HUES6 (cell line): Measurements from ENCODE around the gene GORAB.

Experiments used
- H3K27ac ChIP-seq: 2 replicates; pipeline ENCODE4 v1.7.0; 2013; ENCODE audit warnings: low read depth, mild to moderate bottlenecking, low read length, inconsistent platforms
- H3K27me3 ChIP-seq: 2 replicates; pipeline ENCODE4 v1.6.1; 2013; ENCODE audit warnings: low read length; ENCODE audit not compliant: control insufficient read depth, insufficient read depth
- H3K36me3 ChIP-seq: 2 replicates; pipeline ENCODE4 v1.6.1; 2013; ENCODE audit warnings: low read length; ENCODE audit not compliant: control insufficient read depth, insufficient read depth
- H3K4me1 ChIP-seq: 2 replicates; pipeline ENCODE4 v1.6.1; 2013; ENCODE audit warnings: low read length; ENCODE audit not compliant: control insufficient read depth, insufficient read depth
- H3K4me3 ChIP-seq: 2 replicates; pipeline ENCODE4 v1.5.1; 2013; ENCODE audit warnings: low read depth, low read length
- H3K9ac ChIP-seq: one replicate; pipeline ENCODE4 v1.6.1; 2013; ENCODE audit warnings: mild to moderate bottlenecking, low read length
- H3K9me3 ChIP-seq: 2 replicates; pipeline ENCODE4 v1.6.1; 2013; ENCODE audit warnings: low read depth, low read length; ENCODE audit not compliant: control insufficient read depth, insufficient read depth

The GORAB gene

GRCh38 chr1:170531758-170532657, at the start of gene GORAB:
TSS of gene GORAB (plus strand) at chr1:170532166. CDS start at chr1:170532224, 58 bp downstream.
- Histone ChIP-seq H3K36me3 (peaks cover 11% of the 10 kb centered on the region), H3K4me3 (peak within 1 kb of the TSS; percentile 71), H3K4me1 (peaks cover 3% of the 10 kb centered on the region), H3K27ac (peak within 1 kb of the TSS; percentile 73), H3K9ac (peak within 1 kb of the TSS; percentile 96), H3K9me3 (no peaks in the 10 kb centered on the region), H3K27me3 (no peaks in the 10 kb centered on the region)

- H3K27ac ChIP-seq: no peak overlapping the region
- no peaks in the 10 kb centered on the region for H3K36me3 ChIP-seq
- H3K4me1 ChIP-seq: peaks cover 3% of the 10 kb centered on the region
- no peak overlapping the region for H3K4me3 ChIP-seq
- H3K9me3 ChIP-seq: no peaks in the 10 kb centered on the region
- no peak overlapping the region for H3K9ac ChIP-seq
- H3K27me3 ChIP-seq: no peaks in the 10 kb centered on the region
Measured at GRCh38 chr1:170483051-170483450, 48.9 kb upstream of the GORAB start.

- Histone ChIP-seq H3K4me3 (0 out of 2 replicates have a peak overlapping the region, but pooled peaks have one; percentile 14), H3K27ac (peak overlapping the region; percentile 89), H3K4me1 (peaks cover 25% of the 10 kb centered on the region), H3K36me3 (no peaks in the 10 kb centered on the region), H3K27me3 (no peaks in the 10 kb centered on the region), H3K9me3 (no peaks in the 10 kb centered on the region), H3K9ac (peak overlapping the region; percentile 48)
Measured at GRCh38 chr1:170487503-170487902, 44.5 kb upstream of the GORAB start.

- Histone ChIP-seq H3K27me3 (no peaks in the 10 kb centered on the region), H3K4me3 (no peak overlapping the region), H3K4me1 (peaks cover 43% of the 10 kb centered on the region), H3K9me3 (no peaks in the 10 kb centered on the region), H3K27ac (no peak overlapping the region), H3K36me3 (no peaks in the 10 kb centered on the region), H3K9ac (no peak overlapping the region)
Measured at GRCh38 chr1:170491291-170491690, 40.7 kb upstream of the GORAB start.

- no peaks in the 10 kb centered on the region for H3K9me3 ChIP-seq
- peak overlapping the region; percentile 32; the same call in 1 of the 2 replicates for H3K27ac ChIP-seq
- peaks cover 36% of the 10 kb centered on the region for H3K4me1 ChIP-seq
- no peaks in the 10 kb centered on the region for H3K36me3 ChIP-seq
- no peak overlapping the region for H3K9ac ChIP-seq
- H3K4me3 ChIP-seq: no peak overlapping the region
- H3K27me3 ChIP-seq: no peaks in the 10 kb centered on the region
Measured at GRCh38 chr1:170494369-170494768, 37.6 kb upstream of the GORAB start.

GRCh38 chr1:170495006-170495405, 37.0 kb upstream of the GORAB start:
- Histone ChIP-seq H3K27me3 (no peaks in the 10 kb centered on the region), H3K9ac (no peak overlapping the region), H3K4me1 (peaks cover 34% of the 10 kb centered on the region), H3K9me3 (no peaks in the 10 kb centered on the region), H3K27ac (no peak overlapping the region), H3K36me3 (no peaks in the 10 kb centered on the region), H3K4me3 (no peak overlapping the region)

- Histone ChIP-seq H3K9me3 (no peaks in the 10 kb centered on the region), H3K4me1 (peaks cover 23% of the 10 kb centered on the region), H3K9ac (no peak overlapping the region), H3K4me3 (no peak overlapping the region), H3K36me3 (no peaks in the 10 kb centered on the region), H3K27ac (no peak overlapping the region), H3K27me3 (no peaks in the 10 kb centered on the region)
Measured at GRCh38 chr1:170498876-170499275, 33.1 kb upstream of the GORAB start.

GRCh38 chr1:170503665-170504064, 28.3 kb upstream of the GORAB start:
- Histone ChIP-seq H3K36me3 (no peaks in the 10 kb centered on the region), H3K27ac (no peak overlapping the region; the same call in 1 of the 2 replicates), H3K9me3 (no peaks in the 10 kb centered on the region), H3K9ac (no peak overlapping the region), H3K4me1 (peaks cover 13% of the 10 kb centered on the region), H3K4me3 (peak overlapping the region; percentile 9; the same call in 1 of the 2 replicates), H3K27me3 (no peaks in the 10 kb centered on the region)

- Histone ChIP-seq H3K9ac (no peak overlapping the region), H3K9me3 (no peaks in the 10 kb centered on the region), H3K36me3 (no peaks in the 10 kb centered on the region), H3K4me1 (no peaks in the 10 kb centered on the region), H3K4me3 (no peak overlapping the region), H3K27me3 (no peaks in the 10 kb centered on the region), H3K27ac (no peak overlapping the region)
Measured at GRCh38 chr1:170510163-170510562, 21.8 kb upstream of the GORAB start.

- Histone ChIP-seq H3K9me3 (no peaks in the 10 kb centered on the region), H3K4me3 (no peak overlapping the region), H3K36me3 (no peaks in the 10 kb centered on the region), H3K4me1 (no peaks in the 10 kb centered on the region), H3K27ac (no peak overlapping the region), H3K27me3 (no peaks in the 10 kb centered on the region), H3K9ac (no peak overlapping the region)
Measured at GRCh38 chr1:170511038-170511437, 20.9 kb upstream of the GORAB start.

GRCh38 chr1:170513138-170513537, 18.8 kb upstream of the GORAB start:
- no peaks in the 10 kb centered on the region for H3K27me3 ChIP-seq
- H3K36me3 ChIP-seq: no peaks in the 10 kb centered on the region
- H3K9ac ChIP-seq: no peak overlapping the region
- no peaks in the 10 kb centered on the region for H3K4me1 ChIP-seq
- no peaks in the 10 kb centered on the region for H3K9me3 ChIP-seq
- H3K27ac ChIP-seq: no peak overlapping the region
- no peak overlapping the region for H3K4me3 ChIP-seq
